Measurements from ENCODE around the gene CD109.

The CD109 gene

DNA sequence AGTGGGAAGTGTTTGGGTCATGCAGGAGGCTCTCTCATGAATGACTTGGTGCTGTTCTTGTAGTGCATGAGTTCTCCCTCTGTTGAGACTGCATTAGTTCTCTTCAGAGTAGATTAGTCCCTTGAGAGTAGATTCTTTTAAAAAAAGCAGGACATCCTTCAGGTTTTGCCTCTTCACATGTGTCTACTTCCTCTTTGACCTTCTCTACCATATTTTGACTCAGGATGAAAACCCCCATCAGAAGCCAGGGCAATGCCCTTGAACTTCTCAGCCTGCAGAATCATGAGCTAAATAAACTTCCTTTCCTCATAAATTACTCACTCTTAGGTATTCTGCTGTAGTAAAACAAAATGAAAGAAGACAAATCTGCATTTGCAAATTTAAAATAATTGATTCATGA, 170.3 kb downstream of the CD109 start:
- H3K27ac ChIP-seq = no peak overlapping the region
- TF ChIP-seq, protein P1, sequence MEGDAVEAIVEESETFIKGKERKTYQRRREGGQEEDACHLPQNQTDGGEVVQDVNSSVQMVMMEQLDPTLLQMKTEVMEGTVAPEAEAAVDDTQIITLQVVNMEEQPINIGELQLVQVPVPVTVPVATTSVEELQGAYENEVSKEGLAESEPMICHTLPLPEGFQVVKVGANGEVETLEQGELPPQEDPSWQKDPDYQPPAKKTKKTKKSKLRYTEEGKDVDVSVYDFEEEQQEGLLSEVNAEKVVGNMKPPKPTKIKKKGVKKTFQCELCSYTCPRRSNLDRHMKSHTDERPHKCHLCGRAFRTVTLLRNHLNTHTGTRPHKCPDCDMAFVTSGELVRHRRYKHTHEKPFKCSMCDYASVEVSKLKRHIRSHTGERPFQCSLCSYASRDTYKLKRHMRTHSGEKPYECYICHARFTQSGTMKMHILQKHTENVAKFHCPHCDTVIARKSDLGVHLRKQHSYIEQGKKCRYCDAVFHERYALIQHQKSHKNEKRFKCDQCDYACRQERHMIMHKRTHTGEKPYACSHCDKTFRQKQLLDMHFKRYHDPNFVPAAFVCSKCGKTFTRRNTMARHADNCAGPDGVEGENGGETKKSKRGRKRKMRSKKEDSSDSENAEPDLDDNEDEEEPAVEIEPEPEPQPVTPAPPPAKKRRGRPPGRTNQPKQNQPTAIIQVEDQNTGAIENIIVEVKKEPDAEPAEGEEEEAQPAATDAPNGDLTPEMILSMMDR (IDR thresholded peaks at IDR 0.05) = no peak
- no peak for TF ChIP-seq ZFX (IDR thresholded peaks at IDR 0.05; ENCODE audit: borderline replicate concordance)

DNA sequence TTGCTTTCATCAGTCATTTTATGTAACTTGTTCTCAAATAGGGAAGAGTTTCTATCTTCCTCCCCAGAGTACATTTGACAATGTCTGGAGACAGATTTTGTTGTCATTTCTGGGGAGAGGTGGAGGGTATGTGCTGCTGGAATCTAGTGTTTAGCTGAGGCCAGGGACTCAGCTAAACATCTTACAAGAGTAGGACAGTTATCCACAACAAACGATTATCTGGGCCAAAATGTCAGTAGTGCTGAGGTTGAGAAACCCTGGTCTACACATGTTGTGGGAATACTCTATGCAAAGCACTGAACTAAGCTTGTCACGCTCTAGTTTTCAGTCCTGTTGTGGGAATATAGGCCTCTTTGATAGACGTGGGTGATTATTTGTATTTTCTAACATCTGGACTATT, 171.4 kb downstream of the CD109 start:
- H3K27ac ChIP-seq = no peak overlapping the region
- TF ChIP-seq ZFX (IDR thresholded peaks at IDR 0.05; ENCODE audit: borderline replicate concordance) = no peak
- TF ChIP-seq, protein P1 (IDR thresholded peaks at IDR 0.05) = no peak

DNA sequence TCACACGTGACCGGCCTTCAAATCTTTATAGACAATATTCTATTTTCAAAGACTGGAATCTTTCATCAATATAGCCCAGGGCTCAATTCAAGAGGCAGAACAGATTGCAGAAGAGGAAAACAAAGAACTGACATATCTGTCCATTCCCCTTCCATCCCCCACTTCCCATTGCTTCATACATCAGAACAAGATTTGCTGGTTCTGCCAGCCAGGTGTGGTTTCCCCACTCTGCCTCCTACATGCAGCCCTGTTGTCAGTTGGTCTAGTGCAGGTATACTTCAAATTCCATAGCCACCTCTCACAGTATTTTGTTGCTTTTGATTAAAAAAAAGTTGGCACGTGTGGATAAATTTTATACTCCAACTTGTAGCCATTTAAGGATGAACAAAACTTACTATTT, 174.9 kb downstream of the CD109 start:
- no peak for TF ChIP-seq ZFX (IDR thresholded peaks at IDR 0.05; ENCODE audit: borderline replicate concordance)
- TF ChIP-seq, protein P1 (IDR thresholded peaks at IDR 0.05) = no peak
- no peak overlapping the region for H3K27ac ChIP-seq

DNA sequence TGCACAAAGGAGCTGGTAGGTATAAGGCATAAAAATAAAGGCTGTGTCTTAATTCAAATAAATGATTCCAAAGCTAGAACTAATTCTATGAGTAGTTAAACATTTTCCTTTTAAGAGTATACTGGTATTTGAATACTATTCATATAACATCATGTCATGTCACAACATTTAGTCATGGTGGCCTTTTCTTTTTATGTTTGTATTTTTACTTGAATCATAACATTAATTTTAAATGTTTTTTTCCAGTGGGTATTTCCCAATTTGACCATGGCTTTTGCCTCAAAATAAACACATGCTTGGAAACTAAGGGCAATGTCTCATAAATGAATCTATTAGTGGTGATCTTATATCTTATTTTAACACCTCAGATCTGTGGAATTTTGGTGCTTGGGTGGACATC, 177.1 kb downstream of the CD109 start:
- TF ChIP-seq, protein P1 (IDR thresholded peaks at IDR 0.05) = no peak
- TF ChIP-seq ZFX (IDR thresholded peaks at IDR 0.05; ENCODE audit: borderline replicate concordance) = no peak
- no peak overlapping the region for H3K27ac ChIP-seq

All from 22Rv1 (cell line).